ENCODE data around the gene DARS1.
"Not testable (repeated sequence)": the region's sequence is repeated elsewhere in the genome, so short reads cannot be mapped to it uniquely, and the experiment has no call there.

Gene DARS1

GRCh38 chr2:135975702-135976101, 9.7 kb downstream of the DARS1 start:
- DNase-seq, result no peak

- no peak for DNase-seq
These were observed 11.4 kb downstream of the DARS1 start for GRCh38 chr2:135974036-135974435.

- no peak for DNase-seq
These were observed 15.6 kb downstream of the DARS1 start for GRCh38 chr2:135969655-135970387.

GRCh38 chr2:135965756-135966155, 19.7 kb downstream of the DARS1 start:
- no peak for DNase-seq

- DNase-seq, result not testable (repeated sequence)
These were observed 21.0 kb downstream of the DARS1 start for GRCh38 chr2:135964404-135964803.

- no peak for DNase-seq
These were observed 21.6 kb downstream of the DARS1 start for GRCh38 chr2:135963841-135964240.

GRCh38 chr2:135962366-135963123, 22.9 kb downstream of the DARS1 start:
- no peak for DNase-seq

GRCh38 chr2:135960656-135961551, 24.5 kb downstream of the DARS1 start:
- DNase-seq, result peak in 1 of 2 donors; percentile 65

GRCh38 chr2:135960150-135960549, 25.3 kb downstream of the DARS1 start:
- DNase-seq, result no peak

GRCh38 chr2:135958927-135959326, 26.5 kb downstream of the DARS1 start:
- DNase-seq, result not testable (repeated sequence)

- no peak for DNase-seq
These were observed 31.3 kb downstream of the DARS1 start for GRCh38 chr2:135954020-135954601.

- no peak for DNase-seq
These were observed 32.5 kb downstream of the DARS1 start for GRCh38 chr2:135952891-135953290.

GRCh38 chr2:135951041-135951583, 34.3 kb downstream of the DARS1 start:
- DNase-seq, result no peak

- DNase-seq, result no peak
These were observed 35.8 kb downstream of the DARS1 start for GRCh38 chr2:135949451-135950234.

GRCh38 chr2:135948642-135949355, 36.6 kb downstream of the DARS1 start:
- DNase-seq, result no peak

GRCh38 chr2:135948141-135948540, 37.3 kb downstream of the DARS1 start:
- no peak for DNase-seq

- no peak for DNase-seq
These were observed 37.9 kb downstream of the DARS1 start for GRCh38 chr2:135947483-135947882.

GRCh38 chr2:135945526-135945925, 39.9 kb downstream of the DARS1 start:
- no peak for DNase-seq

GRCh38 chr2:135944625-135945024, 40.8 kb downstream of the DARS1 start:
- DNase-seq, result no peak

GRCh38 chr2:135942936-135943688, 42.3 kb downstream of the DARS1 start:
- no peak for DNase-seq
